ENCODE results near the gene EXOC4. TPM values are rescaled to one million over a fixed set of nuclear protein-coding genes. Genes with fewer than 3 reads are reported as not detected.

The EXOC4 gene
- total RNA-seq, 1 experiment from 2014 or later: 66.2 TPM

GRCh38 chr7:133971625-133972024 is 718.7 kb downstream of the EXOC4 start:
- Mint-ChIP-seq H3K27me3 (ENCODE audit: insufficient read depth, unreplicated experiment) (no peaks in the 10 kb centered on the region), H3K9me3 (ENCODE audit: unreplicated experiment) (peaks cover 28% of the 10 kb centered on the region), H3K36me3 (ENCODE audit: insufficient read depth, unreplicated experiment) (no peaks in the 10 kb centered on the region), H3K4me1 (ENCODE audit: low read depth, unreplicated experiment) (no peaks in the 10 kb centered on the region), H3K27ac (ENCODE audit: unreplicated experiment) (no peak overlapping the region), H3K4me3 (ENCODE audit: unreplicated experiment) (no peak overlapping the region)
- ChIA-PET CTCF (no interaction called here), POLR2A (no interaction called here)
- H3K36me3 ChIP-seq (ENCODE audit: control insufficient read depth, insufficient read depth, low read length): no peaks in the 10 kb centered on the region
- no peak for DNase-seq
- BruUV-seq (replicated peaks): no TSS peak
- H3K9me3 ChIP-seq: no peaks in the 10 kb centered on the region
- H3K4me1 ChIP-seq: peaks cover 4% of the 10 kb centered on the region; the same call in 1 of the 2 replicates
- intact Hi-C loops (cut with micrococcal nuclease; ENCODE audit: unreplicated experiment): no loop called here
- TF ChIP-seq CTCF (IDR thresholded peaks at IDR 0.05; ENCODE audit: insufficient read depth in 1 of 2, low read depth in 1 of 2, low read length in 1 of 2, severe bottlenecking in 1 of 2, unreplicated experiment in 1 of 2): no peak
- no peaks in the 10 kb centered on the region for H3K27me3 ChIP-seq (replicated peaks; ENCODE audit: control insufficient read depth, insufficient read depth, low read length)
- H3K4me3 ChIP-seq (ENCODE audit: low read depth, low read length): no peak overlapping the region

- Histone ChIP-seq H3K9me3 (no peaks in the 10 kb centered on the region), H3K4me1 (peaks cover 4% of the 10 kb centered on the region; the same call in 1 of the 2 replicates), H3K36me3 (ENCODE audit: control insufficient read depth, insufficient read depth, low read length) (no peaks in the 10 kb centered on the region), H3K27me3 (replicated peaks; ENCODE audit: control insufficient read depth, insufficient read depth, low read length) (no peaks in the 10 kb centered on the region), H3K4me3 (ENCODE audit: low read depth, low read length) (no peak overlapping the region)
- intact Hi-C loops (cut with micrococcal nuclease; ENCODE audit: unreplicated experiment): no loop called here
- Mint-ChIP-seq H3K4me1 (ENCODE audit: low read depth, unreplicated experiment) (no peaks in the 10 kb centered on the region), H3K9me3 (ENCODE audit: unreplicated experiment) (peaks cover 7% of the 10 kb centered on the region), H3K27ac (ENCODE audit: unreplicated experiment) (no peak overlapping the region), H3K4me3 (ENCODE audit: unreplicated experiment) (no peak overlapping the region), H3K27me3 (ENCODE audit: insufficient read depth, unreplicated experiment) (no peaks in the 10 kb centered on the region), H3K36me3 (ENCODE audit: insufficient read depth, unreplicated experiment) (no peaks in the 10 kb centered on the region)
- no TSS peak for BruUV-seq (replicated peaks)
- POLR2A ChIA-PET: no interaction called here
- no peak for TF ChIP-seq CTCF (IDR thresholded peaks at IDR 0.05; ENCODE audit: insufficient read depth in 1 of 2, low read depth in 1 of 2, low read length in 1 of 2, severe bottlenecking in 1 of 2, unreplicated experiment in 1 of 2)
- DNase-seq: no peak
- CTCF ChIA-PET: no interaction called here
Observed at GRCh38 chr7:133973710-133974109, 720.8 kb downstream of the EXOC4 start.

- no peak for TF ChIP-seq CTCF (IDR thresholded peaks at IDR 0.05; ENCODE audit: insufficient read depth in 1 of 2, low read depth in 1 of 2, low read length in 1 of 2, severe bottlenecking in 1 of 2, unreplicated experiment in 1 of 2)
- Mint-ChIP-seq H3K27me3 (ENCODE audit: insufficient read depth, unreplicated experiment) (no peaks in the 10 kb centered on the region), H3K4me3 (ENCODE audit: unreplicated experiment) (no peak overlapping the region), H3K36me3 (ENCODE audit: insufficient read depth, unreplicated experiment) (no peaks in the 10 kb centered on the region), H3K27ac (ENCODE audit: unreplicated experiment) (no peak overlapping the region), H3K9me3 (ENCODE audit: unreplicated experiment) (no peaks in the 10 kb centered on the region), H3K4me1 (ENCODE audit: low read depth, unreplicated experiment) (no peaks in the 10 kb centered on the region)
- intact Hi-C loops (cut with micrococcal nuclease; ENCODE audit: unreplicated experiment): no loop called here
- CTCF ChIA-PET: no interaction called here
- no peak overlapping the region for H3K4me3 ChIP-seq (ENCODE audit: low read depth, low read length)
- H3K9me3 ChIP-seq: no peaks in the 10 kb centered on the region
- H3K4me1 ChIP-seq: peaks cover 4% of the 10 kb centered on the region; the same call in 1 of the 2 replicates
- H3K27me3 ChIP-seq (replicated peaks; ENCODE audit: control insufficient read depth, insufficient read depth, low read length): no peaks in the 10 kb centered on the region
- H3K36me3 ChIP-seq (ENCODE audit: control insufficient read depth, insufficient read depth, low read length): no peaks in the 10 kb centered on the region
- DNase-seq: no peak
- BruUV-seq (replicated peaks): no TSS peak
- POLR2A ChIA-PET: no interaction called here
Observed at GRCh38 chr7:133975130-133975529, 722.3 kb downstream of the EXOC4 start.
